Upper lobe of left lung (tissue), 6 donors: ENCODE results near the gene PCSK2. TPM values are rescaled to one million over a fixed set of nuclear protein-coding genes. Genes with fewer than 3 reads are reported as not detected.

Experiments
- ATAC-seq, 2 donors: fragments of 200-7000 bp; cut with Tn5 transposase; one replicate each; pipeline ENCODE4 v1.9.1; 2022; ENCODE audit warnings: mild to moderate bottlenecking in 2 of 2, moderate library complexity in 2 of 2; ENCODE audit not compliant: low FRiP score in 2 of 2
- DNase-seq, 2 donors: peaks; one replicate each; pipeline ENCODE4 v3.0.0-alpha.2; 2019 to 2020
- H3K27ac ChIP-seq, 4 donors: fragments of 200-600 bp; sonication (generic); one replicate each; pipeline ENCODE4 v1.5.1; 2016 to 2019
- H3K27me3 ChIP-seq, 4 donors: fragments of 200-600 bp; sonication (generic); one replicate each; pipeline ENCODE4 v1.5.1; 2017 to 2019
- H3K36me3 ChIP-seq, 4 donors: fragments of 200-600 bp; sonication (generic); one replicate each; pipeline ENCODE4 v1.5.1; 2016 to 2019
- H3K4me1 ChIP-seq, 4 donors: fragments of 200-600 bp; sonication (generic); one replicate each; pipeline ENCODE4 v1.5.1; 2018 to 2019
- H3K4me3 ChIP-seq, 4 donors: fragments of 200-600 bp; sonication (generic); one replicate each; pipeline ENCODE4 v1.5.1; 2017 to 2019; ENCODE audit warnings: mild to moderate bottlenecking in 2 of 4, moderate library complexity in 1 of 4
- H3K9me3 ChIP-seq, 4 donors: fragments of 200-600 bp; sonication (generic); one replicate each; pipeline ENCODE4 v1.5.1; 2018 to 2019
- EP300 ChIP-seq, 4 donors: sonication (generic); formaldehyde crosslinking; IDR thresholded peaks; one replicate each; pipeline ENCODE4 v1.5.1; 2017; ENCODE audit warnings: antibody characterized with exemption in 4 of 4, control low read depth in 2 of 4
- POLR2A ChIP-seq, 4 donors: fragments of 450-650 bp; IDR thresholded peaks; one replicate each; pipeline ENCODE4 v1.5.1; 2016 to 2017; ENCODE audit warnings: antibody characterized with exemption in 4 of 4, mild to moderate bottlenecking in 2 of 4
- POLR2AphosphoS5 ChIP-seq, 2 donors: sonication (generic); formaldehyde crosslinking; IDR thresholded peaks; one replicate each; pipeline ENCODE4 v1.5.1; 2017; ENCODE audit warnings: antibody characterized with exemption in 2 of 2
- WGBS, 2 donors: methylation state at CpG; one replicate each; pipeline ENCODE4 v1.1.5; 2017 to 2018; 5-methylcytosine and 5-hydroxymethylcytosine counted together
- total RNA-seq, 6 donors: library from RNA; depleted of rRNA in 4 of 6; stranded (reverse); fragments of >200 nt in 4 of 6; gene quantifications; one replicate each; pipeline versions ENCODE4 v1.1.0 to v1.2.1, GENCODE V29; 2016 to 2021
- TF ChIP-seq, protein P1 (sequence below), 6 experiments: fragments of 450-650 bp in 4 of 6; fragments of 200-600 bp in 2 of 6; sonication (generic) in 2 of 6; IDR thresholded peaks; one replicate each; pipeline ENCODE4 v1.5.1; 2016 to 2019; ENCODE audit warnings: antibody characterized with exemption in 6 of 6
- donor health status: DM: no; HTN: no; CAD: no; lungs with moderate emphysema.
- donor health status: DM: no; HTN: yes; CAD: no; lungs with severe emphysema.

PCSK2 gene
- total RNA-seq, 6 donors from 2014 or later = 1.4 to 75.3 (median 15.9) TPM

DNA sequence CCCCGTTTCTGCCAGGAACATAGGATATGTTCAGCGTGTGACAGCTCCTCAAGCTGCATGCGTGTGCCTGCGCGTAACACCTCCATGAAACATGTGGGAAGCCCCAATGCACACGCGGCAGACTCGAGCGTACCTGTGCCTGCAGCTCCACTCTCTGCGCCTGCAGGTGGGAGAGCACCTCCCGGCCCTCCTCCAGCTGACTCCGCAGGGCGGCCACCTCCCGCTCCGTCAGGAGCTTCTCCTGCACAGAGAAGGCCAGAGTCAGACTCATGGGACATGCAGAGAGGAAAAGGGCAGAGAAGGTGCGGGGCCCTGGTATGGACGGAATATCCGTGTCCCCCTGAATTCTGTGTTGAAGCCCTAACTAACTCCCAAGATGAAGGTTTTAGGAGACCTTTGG, 281.9 kb downstream of the PCSK2 start:
- Histone ChIP-seq H3K4me3 (no peak overlapping the region), H3K9me3 (no peaks in the 10 kb centered on the region), H3K36me3 (no peaks in the 10 kb centered on the region), H3K27ac (no peak overlapping the region), H3K4me1 (peaks cover 10 to 14% (median 13%) of the 10 kb centered on the region in 4 donors), H3K27me3 (no peaks in the 10 kb centered on the region)
- WGBS, 2 donors = 92 to 97% methylated on average over 18 of the region's 18 CpGs
- no peak for DNase-seq
- no peak for ATAC-seq
- no peak for TF ChIP-seq POLR2AphosphoS5 (IDR thresholded peaks at IDR 0.05)
- TF ChIP-seq, protein P1, sequence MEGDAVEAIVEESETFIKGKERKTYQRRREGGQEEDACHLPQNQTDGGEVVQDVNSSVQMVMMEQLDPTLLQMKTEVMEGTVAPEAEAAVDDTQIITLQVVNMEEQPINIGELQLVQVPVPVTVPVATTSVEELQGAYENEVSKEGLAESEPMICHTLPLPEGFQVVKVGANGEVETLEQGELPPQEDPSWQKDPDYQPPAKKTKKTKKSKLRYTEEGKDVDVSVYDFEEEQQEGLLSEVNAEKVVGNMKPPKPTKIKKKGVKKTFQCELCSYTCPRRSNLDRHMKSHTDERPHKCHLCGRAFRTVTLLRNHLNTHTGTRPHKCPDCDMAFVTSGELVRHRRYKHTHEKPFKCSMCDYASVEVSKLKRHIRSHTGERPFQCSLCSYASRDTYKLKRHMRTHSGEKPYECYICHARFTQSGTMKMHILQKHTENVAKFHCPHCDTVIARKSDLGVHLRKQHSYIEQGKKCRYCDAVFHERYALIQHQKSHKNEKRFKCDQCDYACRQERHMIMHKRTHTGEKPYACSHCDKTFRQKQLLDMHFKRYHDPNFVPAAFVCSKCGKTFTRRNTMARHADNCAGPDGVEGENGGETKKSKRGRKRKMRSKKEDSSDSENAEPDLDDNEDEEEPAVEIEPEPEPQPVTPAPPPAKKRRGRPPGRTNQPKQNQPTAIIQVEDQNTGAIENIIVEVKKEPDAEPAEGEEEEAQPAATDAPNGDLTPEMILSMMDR (IDR thresholded peaks at IDR 0.05) = no peak
- TF ChIP-seq EP300 (IDR thresholded peaks at IDR 0.05) = no peak
- TF ChIP-seq POLR2A (IDR thresholded peaks at IDR 0.05) = no peak

DNA sequence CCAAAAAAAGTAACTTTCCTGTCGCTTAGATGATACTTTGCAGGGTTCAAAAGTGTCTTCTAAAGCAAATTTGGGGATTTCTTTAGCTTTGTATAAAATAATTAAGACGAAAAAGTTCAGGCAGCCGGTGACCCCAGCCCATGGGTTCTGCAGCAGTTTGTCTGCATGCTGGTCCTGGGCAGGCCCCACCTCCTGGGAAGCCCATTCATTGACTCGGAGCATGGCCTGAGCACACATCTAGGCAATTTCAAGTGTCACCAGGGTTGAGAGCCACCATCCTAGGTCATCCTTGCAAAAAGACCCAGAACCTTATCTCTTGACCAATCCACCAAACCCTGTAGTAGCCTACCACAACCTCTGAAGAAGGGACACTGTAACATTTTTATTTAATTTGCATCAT, 283.7 kb downstream of the PCSK2 start:
- H3K27ac ChIP-seq = no peak overlapping the region
- WGBS, 2 donors = 92 to 95% methylated on average over 3 to 4 of the region's 4 CpGs
- no peak for ATAC-seq
- TF ChIP-seq EP300 (IDR thresholded peaks at IDR 0.05) = no peak
- no peak for TF ChIP-seq POLR2A (IDR thresholded peaks at IDR 0.05)
- TF ChIP-seq, protein P1 (IDR thresholded peaks at IDR 0.05) = no peak
- TF ChIP-seq POLR2AphosphoS5 (IDR thresholded peaks at IDR 0.05) = no peak
- peaks cover 2 to 5% (median 3%) of the 10 kb centered on the region in 4 donors for H3K4me1 ChIP-seq
- H3K4me3 ChIP-seq = no peak overlapping the region
- H3K36me3 ChIP-seq = no peaks in the 10 kb centered on the region
- no peak for DNase-seq
- H3K9me3 ChIP-seq = no peaks in the 10 kb centered on the region
- no peaks in the 10 kb centered on the region for H3K27me3 ChIP-seq

DNA sequence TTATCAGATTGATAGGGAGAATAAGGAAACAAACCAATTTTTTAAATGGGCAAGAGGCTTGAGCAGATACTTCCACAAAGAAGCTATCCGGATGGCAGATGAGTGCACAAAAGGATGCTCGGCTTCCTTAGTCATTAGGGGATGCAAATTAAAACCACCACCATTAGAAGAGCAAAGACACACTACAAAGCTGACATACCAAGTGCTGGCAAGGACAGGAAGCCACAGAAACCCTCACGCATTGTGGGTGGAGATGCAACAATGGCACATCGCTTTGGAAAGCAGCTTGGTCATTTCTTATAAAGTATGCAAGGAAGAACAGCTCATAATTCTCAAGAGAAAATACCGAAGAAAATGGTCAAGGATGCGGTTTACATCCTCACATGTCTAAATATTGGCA, 284.6 kb downstream of the PCSK2 start:
- Histone ChIP-seq H3K4me1 (no peaks in the 10 kb centered on the region), H3K36me3 (no peaks in the 10 kb centered on the region), H3K4me3 (no peak overlapping the region), H3K27ac (no peak overlapping the region), H3K27me3 (no peaks in the 10 kb centered on the region), H3K9me3 (no peaks in the 10 kb centered on the region)
- DNase-seq = no peak
- TF ChIP-seq, protein P1 (IDR thresholded peaks at IDR 0.05) = no peak
- TF ChIP-seq POLR2A (IDR thresholded peaks at IDR 0.05) (no peak), POLR2AphosphoS5 (IDR thresholded peaks at IDR 0.05) (no peak), EP300 (IDR thresholded peaks at IDR 0.05) (no peak)
- ATAC-seq = no peak
- WGBS, 2 donors = 71 to 86% methylated on average over 6 of the region's 6 CpGs

DNA sequence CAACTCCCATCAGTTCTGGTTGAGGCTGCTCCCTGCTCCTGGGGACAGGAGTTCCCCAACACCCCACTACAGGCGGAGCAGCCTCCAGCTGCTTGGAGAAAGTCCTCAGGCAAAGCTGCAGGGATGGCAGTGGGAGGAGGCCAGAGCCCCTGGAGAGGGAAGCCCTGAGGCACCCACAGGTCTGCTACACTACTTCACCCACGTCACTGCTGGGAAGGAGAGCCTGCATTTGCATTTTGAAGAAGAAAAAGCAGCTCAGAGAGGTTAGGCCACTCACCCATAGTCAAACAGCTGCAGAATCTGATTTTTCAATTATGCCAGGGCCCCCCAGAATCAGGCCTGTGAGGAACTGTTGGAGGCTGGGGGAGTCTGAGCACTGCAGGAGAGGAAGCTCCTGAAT, 287.1 kb downstream of the PCSK2 start:
- 95 to 100% methylated on average over 1 to 2 of the region's 2 CpGs for WGBS, 2 donors
- TF ChIP-seq, protein P1 (IDR thresholded peaks at IDR 0.05) = no peak
- TF ChIP-seq POLR2AphosphoS5 (IDR thresholded peaks at IDR 0.05) (no peak), POLR2A (IDR thresholded peaks at IDR 0.05) (no peak), EP300 (IDR thresholded peaks at IDR 0.05) (no peak)
- no peaks in the 10 kb centered on the region for H3K36me3 ChIP-seq

DNA sequence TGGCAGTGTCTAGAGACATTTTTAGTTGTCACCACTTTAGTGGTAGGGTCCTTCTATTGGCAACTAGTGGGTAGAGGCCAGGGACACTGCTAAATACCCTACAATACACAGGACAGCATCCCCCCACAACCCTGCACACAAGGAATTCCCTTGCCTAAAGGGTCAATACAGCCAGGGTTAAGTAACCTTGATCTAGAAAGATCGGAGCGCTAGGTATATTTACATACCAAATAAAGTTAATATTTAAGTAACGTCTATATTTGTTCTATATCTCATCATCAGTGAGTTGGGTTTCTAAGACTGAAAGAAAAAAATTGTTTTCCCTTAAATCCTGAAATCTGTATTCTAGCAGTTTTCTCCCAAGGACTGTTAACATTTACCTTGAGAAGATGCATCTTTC, 288.2 kb downstream of the PCSK2 start:
- Histone ChIP-seq H3K4me1 (peaks cover 0 to 2% (median 0%) of the 10 kb centered on the region in 4 donors), H3K27me3 (no peaks in the 10 kb centered on the region), H3K9me3 (no peaks in the 10 kb centered on the region), H3K27ac (no peak overlapping the region), H3K4me3 (no peak overlapping the region), H3K36me3 (no peaks in the 10 kb centered on the region)
- 73 to 74% methylated on average over 3 of the region's 3 CpGs for WGBS, 2 donors
- ATAC-seq (no peak), DNase-seq (no peak)
- TF ChIP-seq POLR2AphosphoS5 (IDR thresholded peaks at IDR 0.05) (no peak), POLR2A (IDR thresholded peaks at IDR 0.05) (no peak), EP300 (IDR thresholded peaks at IDR 0.05) (no peak)
- TF ChIP-seq, protein P1 (IDR thresholded peaks at IDR 0.05) = no peak

More for the DNA sequence above, 287.1 kb downstream of the PCSK2 start:
- Histone ChIP-seq H3K9me3 (no peaks in the 10 kb centered on the region), H3K27ac (no peak overlapping the region), H3K27me3 (no peaks in the 10 kb centered on the region), H3K4me3 (no peak overlapping the region), H3K4me1 (no peaks in the 10 kb centered on the region)
- ATAC-seq (no peak), DNase-seq (no peak)
